ENCODE results near the gene FHL5.
"Not testable (repeated sequence)": the region's sequence is repeated elsewhere in the genome, so short reads cannot be mapped to it uniquely, and the experiment has no call there.

FHL5 gene

DNA sequence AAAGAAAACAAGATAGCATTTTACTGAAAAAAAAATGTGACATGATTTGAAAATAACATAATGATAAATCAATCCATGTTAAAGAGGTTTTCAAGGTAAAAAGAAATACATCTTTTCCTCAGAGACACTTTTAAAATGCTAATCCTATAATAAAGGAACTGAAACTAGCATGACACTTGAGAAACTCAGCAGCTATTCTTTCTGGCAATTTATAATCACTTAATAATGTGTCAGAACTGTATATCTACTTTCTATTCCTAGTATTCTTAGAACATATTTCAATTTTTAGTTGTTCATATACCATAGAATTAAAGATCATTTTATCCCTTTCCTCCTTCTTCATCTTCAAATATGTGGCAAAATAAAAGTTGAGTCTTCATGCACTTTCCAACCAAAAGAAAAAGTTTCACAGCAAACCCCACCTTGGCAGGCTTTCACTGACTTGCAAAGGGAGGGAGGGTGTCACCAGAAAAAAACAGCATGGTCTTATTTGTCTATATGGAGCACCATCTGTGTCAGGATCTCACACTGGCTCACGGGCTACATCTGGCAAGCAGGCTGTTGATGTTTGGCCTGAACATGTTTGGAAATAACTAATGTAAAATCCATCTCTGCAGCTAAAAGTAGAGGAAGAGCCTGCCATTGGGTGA, 48.5 kb downstream of the FHL5 start:
- DNase-seq, result no peak

DNA sequence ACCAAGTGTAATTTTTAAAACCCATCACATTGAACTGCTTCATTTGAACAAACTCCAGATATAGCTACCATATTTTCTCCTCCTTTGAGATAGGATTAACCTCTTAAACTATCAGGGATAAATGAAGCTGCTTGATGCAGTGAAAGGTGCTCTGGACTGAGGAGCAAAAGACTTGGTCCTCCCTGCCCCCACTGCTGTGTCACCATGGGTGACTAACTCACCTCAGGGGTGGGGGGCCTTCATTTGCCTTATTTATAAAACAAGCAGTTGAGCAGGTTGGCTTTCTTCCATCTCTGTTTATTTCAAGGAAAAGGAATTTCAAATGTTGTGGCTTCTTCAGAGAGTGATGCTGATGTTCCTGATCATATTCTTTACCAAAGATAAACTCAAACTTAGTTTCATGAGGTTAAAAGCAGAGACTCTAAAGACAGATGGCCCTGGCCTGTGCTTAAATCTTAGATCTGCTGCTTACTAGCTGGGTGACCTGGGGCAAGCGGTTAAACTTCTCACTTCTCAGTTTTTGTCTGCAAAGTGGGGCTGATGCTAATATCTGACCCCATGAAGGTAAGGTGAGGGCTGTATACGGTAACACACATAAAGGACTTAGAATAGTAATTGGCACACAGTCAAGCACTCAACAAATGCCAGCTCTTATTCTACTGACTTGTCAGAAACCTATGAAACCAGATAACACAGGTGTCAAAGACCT, 50.5 kb downstream of the FHL5 start:
- DNase-seq, result no peak

DNA sequence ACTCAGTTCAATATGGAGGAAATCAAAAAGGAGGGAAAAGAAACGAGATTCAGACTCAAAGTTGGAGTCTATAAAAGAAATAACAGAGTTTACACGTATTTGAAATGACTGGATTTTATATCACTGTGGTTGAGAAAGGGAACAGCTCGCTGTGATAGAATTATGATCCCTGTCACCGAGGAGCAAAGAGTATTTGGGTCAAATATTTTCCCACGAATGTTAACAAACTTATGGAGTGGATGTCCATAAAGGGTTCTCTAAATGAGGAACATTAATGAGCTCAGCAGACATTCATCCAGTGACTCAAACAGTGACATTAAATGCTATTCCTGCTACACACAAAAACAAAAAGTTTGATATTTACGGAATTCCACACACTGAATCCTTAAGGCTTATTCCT, 57.9 kb downstream of the FHL5 start:
- DNase-seq, result no peak

DNA sequence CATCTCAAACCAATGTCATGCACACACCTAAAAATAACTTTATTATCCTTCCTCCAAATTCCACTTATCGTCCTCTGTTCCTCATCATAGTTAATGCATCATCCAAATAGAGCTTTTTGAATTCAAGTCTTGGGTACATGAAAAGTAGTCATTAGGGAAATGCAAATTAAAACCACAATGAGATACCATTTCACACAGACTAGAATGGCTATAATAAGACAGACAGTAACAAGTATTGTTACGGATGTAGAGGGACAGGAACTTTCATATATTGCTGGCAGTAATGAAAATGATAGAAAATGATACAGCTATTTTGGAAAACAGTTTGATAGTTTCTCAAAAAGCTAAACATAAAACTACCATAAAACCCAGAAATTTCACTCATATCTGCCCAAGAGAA, 59.1 kb downstream of the FHL5 start:
- no peak for DNase-seq

DNA sequence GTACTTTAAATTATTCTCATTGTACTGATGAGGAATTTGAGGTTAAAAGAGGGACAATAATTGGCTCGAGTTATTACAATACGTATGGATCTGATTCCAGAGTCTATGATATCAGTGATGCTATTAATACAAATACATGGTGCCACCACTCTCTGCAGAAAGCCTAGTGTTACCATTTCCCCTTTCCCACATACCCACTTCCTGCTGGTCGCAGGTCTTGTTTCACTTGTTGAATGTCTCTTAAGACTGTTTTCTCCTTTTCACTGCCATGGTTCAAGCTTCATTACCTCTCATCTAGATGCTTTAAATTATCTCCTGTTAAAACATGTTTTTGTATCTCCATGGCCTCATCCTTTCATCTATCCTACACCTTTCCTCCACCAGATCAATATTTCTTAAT, 62.0 kb downstream of the FHL5 start:
- no peak for DNase-seq

DNA sequence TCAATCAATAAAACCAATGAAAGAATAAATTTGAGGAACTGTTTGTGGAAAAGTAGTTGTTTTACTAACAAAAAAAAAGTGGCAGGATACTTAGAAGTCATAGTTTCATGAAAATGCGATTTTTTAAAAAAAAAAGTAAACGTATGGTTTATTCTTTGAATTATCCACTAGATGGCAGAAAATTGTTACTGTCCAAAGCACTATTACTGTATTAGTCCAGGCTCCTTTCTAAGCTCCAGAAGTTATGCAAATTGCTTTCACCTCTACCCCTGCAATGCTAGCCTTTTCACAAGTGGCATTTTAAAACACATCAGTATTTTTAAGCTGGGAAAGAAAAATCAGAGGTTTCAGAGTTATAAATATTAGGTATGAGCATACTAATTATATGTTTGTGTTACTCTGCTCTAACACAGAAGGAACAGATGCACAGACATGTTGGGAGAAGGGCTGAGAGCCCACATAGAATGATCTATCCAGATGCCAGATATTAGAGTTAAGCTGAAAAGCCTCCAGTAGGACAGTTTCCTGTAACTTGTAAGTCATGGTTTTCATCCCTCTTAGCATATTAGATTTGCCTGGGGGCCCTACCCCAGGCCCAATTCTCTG, 63.9 kb downstream of the FHL5 start:
- DNase-seq, result peak; percentile 4

DNA sequence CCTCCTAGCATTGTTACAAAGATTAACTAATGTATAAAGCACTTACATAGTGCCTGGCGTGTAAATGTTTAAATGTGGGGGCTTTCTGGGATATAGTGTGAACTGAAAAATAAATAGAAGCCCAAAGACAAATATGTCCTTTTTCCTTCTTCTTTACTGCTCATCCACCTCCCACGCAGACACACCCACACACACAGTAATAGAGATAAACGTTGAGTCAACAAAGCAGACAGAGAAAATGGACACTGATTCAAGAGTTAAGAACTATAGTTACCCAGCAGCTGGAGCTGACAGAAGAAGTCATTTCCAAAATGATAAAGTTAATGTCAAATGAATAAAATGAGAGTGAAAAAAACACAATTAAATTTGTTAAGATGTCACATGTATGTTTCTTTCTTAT, 68.3 kb downstream of the FHL5 start:
- no peak for DNase-seq

DNA sequence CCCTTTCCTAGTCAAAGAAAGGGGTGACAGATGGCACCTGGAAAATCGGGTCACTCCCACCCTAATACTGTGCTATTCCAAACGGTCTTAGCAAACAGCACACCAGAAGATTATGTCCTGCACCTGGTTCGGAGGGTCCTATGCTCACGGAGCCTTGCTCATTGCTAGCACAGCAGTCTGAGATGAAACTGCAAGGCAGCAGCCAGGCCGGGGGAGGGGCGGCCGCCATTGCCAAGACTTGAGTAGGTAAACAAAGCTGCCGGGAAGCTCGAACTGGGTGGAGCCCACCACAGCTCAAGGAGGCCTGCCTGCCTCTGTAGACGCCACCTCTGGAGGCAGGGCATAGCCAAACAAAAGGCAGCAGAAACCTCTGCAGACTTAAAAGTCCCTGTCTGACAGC, 75.1 kb downstream of the FHL5 start:
- DNase-seq, result not testable (repeated sequence)

DNA sequence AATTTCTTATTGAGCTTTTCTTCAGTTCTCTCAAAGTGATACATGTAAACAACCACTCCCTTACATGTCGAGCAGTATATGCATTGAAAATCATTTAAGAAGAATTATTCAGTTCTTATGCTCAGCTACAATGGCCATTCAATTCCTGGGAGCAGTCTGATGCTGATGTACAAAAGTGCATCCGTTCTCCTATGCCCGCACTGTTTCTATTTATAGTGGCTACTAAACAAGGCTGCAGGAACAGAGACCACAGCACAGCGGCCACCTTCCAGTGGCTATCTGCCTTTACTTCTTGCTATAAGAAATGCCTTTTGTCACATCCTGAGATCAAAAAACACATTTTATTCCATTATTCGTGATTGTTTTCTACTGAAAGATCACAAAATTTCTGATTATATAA, 82.2 kb downstream of the FHL5 start:
- DNase-seq, result no peak

DNA sequence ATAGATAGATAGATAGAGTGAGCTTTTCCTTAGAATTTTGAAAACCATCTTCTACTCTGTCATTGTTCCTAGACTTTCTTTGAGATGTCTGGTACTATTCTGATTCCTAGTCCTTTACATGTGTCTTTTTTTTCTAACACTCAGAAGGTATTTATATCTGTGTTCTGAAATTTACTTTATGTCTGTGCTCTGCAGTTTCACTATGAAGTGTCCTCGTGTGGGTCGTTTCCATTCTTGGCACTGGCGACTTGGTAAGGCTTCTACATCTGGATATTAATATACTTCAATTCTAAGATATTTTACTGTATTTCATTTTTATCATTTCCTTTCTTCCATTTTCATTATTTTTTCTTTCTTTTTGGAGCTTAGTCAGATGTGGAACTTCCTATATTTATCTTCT, 87.0 kb downstream of the FHL5 start:
- DNase-seq, result no peak

DNA sequence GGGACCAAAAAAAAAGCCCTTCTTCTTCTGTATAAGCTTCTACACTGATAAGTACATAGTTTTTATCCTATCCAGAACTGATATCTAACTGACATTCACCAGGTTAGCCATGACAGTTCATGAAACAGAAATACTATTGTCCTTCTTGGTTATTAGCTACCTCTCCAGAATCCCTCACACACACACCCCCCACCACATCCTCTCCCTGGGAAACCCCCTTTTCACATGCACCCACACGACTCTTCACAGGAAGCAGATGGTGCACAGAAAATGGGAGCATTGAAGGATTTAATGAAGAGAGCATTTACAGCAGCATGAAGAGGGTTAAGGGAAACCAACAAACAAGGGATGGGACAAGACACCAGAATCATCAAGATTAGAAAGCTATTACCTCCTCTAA, 88.9 kb downstream of the FHL5 start:
- DNase-seq, result no peak

DNA sequence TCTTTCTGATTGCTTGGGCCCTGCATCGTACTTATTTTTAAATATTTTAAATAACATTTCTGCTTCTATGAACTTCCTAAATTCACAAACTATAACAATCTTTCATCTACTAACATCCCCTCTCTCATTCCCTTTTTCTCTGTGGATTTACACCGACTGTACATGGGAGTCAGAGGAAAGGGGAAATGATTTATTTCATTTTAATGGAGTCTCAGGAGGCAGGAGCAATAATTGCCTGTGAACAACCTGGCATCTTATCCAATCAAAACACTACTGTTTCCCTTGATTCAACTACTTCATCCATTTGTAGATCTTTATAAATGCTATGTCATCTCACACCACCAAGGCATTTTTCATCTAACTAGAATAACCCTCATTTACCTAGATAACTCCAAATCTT, 89.6 kb downstream of the FHL5 start:
- DNase-seq, result no peak

DNA sequence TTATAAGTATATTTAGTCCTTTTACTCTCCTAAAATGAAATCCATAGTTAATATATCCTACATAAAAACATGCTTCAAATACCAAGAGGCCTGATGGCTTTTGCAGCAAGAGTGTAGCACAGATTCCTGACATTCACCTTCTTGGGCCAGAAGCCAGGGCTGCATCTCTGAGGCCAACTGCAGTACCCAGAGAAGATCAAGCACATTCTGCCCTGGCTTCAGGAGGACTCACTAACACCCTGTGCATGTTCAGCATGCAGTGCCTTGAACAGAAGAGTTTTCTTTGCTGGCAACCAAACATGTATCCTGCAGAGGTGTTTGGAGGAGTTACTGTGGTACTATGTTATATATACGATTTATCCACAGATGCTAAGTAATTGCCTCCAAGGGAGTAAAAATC, 90.3 kb downstream of the FHL5 start:
- no peak for DNase-seq

DNA sequence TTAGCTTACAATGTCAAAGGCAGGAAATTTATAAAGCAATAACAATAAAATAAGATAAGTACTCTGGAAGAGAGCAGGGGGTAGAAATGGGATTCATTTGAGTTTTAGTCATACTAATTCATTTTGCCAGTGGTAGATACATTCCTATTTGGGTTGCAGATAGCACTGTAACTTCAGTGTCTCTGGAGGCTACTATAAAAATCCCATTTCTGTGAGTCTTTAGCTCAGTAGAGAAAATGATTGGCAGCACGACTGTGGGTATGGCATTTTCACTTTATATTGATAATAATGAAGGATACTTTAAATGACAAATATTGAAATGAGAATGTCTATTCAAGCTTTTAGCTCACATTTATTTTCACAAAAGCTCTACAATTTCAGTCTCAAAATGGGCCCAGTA, 93.6 kb downstream of the FHL5 start:
- DNase-seq, result no peak

DNA sequence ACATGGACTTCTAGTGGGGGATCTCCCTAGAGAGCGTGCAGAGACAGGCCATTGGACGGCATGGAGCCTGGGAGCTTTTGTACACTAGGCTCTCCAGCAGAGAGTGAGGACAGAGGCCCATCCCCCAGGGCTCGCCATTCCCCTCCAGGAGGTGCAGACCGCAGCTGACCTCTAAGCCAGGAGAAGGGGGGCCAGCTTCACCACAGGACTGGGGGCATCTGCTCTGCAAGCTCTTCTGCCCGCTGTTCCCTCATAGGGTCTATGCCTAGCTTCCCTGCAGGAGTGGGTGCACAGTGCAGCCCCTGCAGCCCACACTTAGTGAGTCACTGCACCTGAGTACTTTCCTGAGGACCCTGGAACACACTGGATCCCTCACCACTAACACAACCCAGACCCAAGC, 94.4 kb downstream of the FHL5 start:
- DNase-seq, result no peak

DNA sequence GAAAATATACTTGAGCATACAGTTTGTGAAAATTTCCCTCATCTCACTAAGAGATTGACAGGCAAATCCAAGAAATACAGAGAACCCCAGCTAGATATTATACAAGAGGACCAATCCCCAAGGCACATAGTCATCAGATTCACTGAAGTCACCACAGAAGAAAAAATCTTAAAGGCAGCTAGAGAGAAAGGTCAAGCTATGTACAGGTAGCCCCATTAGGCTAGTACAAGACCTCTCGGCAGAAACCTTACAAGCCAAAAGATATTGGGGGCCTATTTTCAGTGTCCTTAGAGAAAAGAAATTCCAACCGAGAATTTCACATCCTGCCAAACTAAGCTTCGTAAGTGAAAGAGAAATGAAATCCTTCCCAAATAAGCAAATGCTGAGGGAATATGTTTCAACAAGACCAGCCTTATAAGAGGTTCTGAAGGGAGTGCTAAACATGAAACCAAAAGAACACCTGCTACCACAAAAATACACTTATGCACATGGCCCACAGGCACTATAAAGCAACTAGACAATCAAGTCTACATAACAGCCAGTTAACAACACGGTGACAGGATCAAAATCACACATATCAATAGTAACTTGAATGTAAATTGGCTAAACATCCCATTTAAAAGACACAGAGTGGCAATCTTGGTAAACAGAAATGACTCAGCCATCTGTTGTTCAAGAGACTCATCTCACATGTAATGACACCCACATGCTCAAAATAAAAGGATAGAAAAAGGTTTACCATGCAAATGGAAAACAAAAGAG, 96.3 kb downstream of the FHL5 start:
- no peak for DNase-seq

Data from central memory CD4-positive, alpha-beta T cell (primary cell).